Karpas-422 (cell line): ENCODE measurements around the gene CFAP221. TPM values are rescaled to one million over a fixed set of nuclear protein-coding genes. Genes with fewer than 3 reads are reported as not detected.

Source experiments
- DNase-seq: peaks from one replicate; pipeline ENCODE4 v3.0.0-alpha.2; 2015
- H2AFZ ChIP-seq: fragments of 200-600 bp; sonication (generic); 2 replicates; pipeline ENCODE4 v1.6.1; 2014; ENCODE audit warnings: antibody characterized with exemption, low read length, mixed read lengths
- H3K27ac ChIP-seq: fragments of 200-600 bp; sonication (generic); 2 replicates; pipeline ENCODE4 v1.5.1; 2014; ENCODE audit warnings: mild to moderate bottlenecking, low read length, moderate library complexity
- H3K27me3 ChIP-seq: fragments of 200-600 bp; sonication (generic); 2 replicates; pipeline ENCODE4 v1.6.1; 2014; ENCODE audit warnings: low read length, mixed read lengths
- H3K36me3 ChIP-seq: fragments of 200-600 bp; sonication (generic); 2 replicates; pipeline ENCODE4 v1.6.1; 2014; ENCODE audit warnings: low read length, mixed read lengths; ENCODE audit not compliant: insufficient read depth
- H3K4me1 ChIP-seq: fragments of 200-600 bp; sonication (generic); 2 replicates; pipeline ENCODE4 v1.6.1; 2014; ENCODE audit warnings: mild to moderate bottlenecking, low read length, mixed read lengths
- H3K4me2 ChIP-seq: fragments of 200-600 bp; sonication (generic); 2 replicates; pipeline ENCODE4 v1.6.1; 2014; ENCODE audit warnings: low read length, low read depth, mild to moderate bottlenecking; ENCODE audit not compliant: poor library complexity, severe bottlenecking
- H3K4me3 ChIP-seq: fragments of 200-600 bp; sonication (generic); 2 replicates; pipeline ENCODE4 v1.5.1; 2014; ENCODE audit warnings: mild to moderate bottlenecking, antibody characterized with exemption, low read length, mixed read lengths
- H3K79me2 ChIP-seq: fragments of 200-600 bp; sonication (generic); 2 replicates; pipeline ENCODE4 v1.6.1; 2014; ENCODE audit warnings: mild to moderate bottlenecking, low read length, mixed read lengths
- H3K9ac ChIP-seq: fragments of 200-600 bp; sonication (generic); 2 replicates; pipeline ENCODE4 v1.6.0; 2014; ENCODE audit warnings: low read length
- H3K9me2 ChIP-seq: fragments of 200-600 bp; sonication (generic), shearing (Covaris generic); replicated peaks from 2 replicates; pipeline ENCODE4 v1.6.0; 2014; ENCODE audit warnings: mild to moderate bottlenecking, low read length, moderate library complexity; ENCODE audit not compliant: insufficient read depth
- H3K9me3 ChIP-seq: fragments of 300-700, 200-600 bp; sonication (generic); 2 replicates; pipeline ENCODE4 v1.6.1; 2014; ENCODE audit warnings: low read length, mixed read lengths
- H4K20me1 ChIP-seq: fragments of 200-600 bp; sonication (generic); 2 replicates; pipeline ENCODE4 v1.6.1; 2014; ENCODE audit warnings: mild to moderate bottlenecking, antibody characterized with exemption, low read length, low read depth; ENCODE audit not compliant: insufficient read depth
- total RNA-seq: library from RNA; depleted of rRNA; stranded (reverse); fragments of >200 nt; shearing (Covaris generic); gene quantifications from 2 replicates; pipeline ENCODE4 v1.2.3, GENCODE V29; 2014; ENCODE audit warnings: low replicate concordance

The CFAP221 gene
- total RNA-seq, 1 experiment from 2014 or later = not detected

DNA sequence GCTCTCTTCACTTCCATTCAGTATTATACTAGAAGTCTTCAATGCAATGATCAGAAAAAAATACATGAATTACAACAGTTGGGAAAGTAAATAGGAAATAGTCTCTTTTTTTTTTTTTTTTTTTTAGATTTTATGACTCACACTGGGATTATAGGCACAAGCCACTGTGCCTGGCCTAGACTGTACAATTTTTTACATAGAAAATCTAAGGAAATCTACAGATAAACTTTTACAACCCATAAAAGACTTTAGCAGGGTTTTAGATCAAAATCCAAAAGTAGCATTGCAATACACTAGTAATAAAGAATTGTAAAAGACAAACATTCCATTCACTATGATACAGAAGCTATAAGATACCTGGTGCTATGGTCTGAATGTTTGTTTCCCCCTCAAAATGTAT lies 39.0 kb downstream of the CFAP221 start:
- Histone ChIP-seq H3K27me3 (no peaks in the 10 kb centered on the region), H3K4me2 (no peak overlapping the region), H2AFZ (no peak overlapping the region), H4K20me1 (no peaks in the 10 kb centered on the region), H3K4me3 (no peak overlapping the region), H3K9ac (no peak overlapping the region), H3K79me2 (no peaks in the 10 kb centered on the region), H3K9me2 (no peaks in the 10 kb centered on the region), H3K4me1 (no peaks in the 10 kb centered on the region), H3K27ac (no peak overlapping the region), H3K9me3 (no peaks in the 10 kb centered on the region), H3K36me3 (no peaks in the 10 kb centered on the region)
- no peak for DNase-seq

DNA sequence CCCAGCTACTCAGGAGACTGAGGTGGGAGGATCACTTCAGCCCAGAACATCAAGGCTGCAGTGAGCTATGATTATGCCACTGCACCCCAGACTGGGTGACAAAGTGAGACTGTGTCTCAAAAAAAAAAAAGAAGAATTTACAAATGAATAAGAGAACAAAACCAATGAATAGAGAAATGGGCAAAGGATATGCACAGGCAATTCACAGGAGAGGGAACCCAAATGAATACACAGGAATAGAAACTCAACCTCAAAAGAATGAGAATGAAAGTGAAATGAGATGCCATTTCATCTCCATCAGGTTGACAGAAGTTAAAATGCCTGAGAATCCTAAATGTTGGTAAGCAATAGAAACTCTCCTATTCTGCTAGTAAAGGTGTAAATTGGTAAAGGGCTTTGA lies 40.2 kb downstream of the CFAP221 start:
- Histone ChIP-seq H3K36me3 (no peaks in the 10 kb centered on the region), H3K79me2 (no peaks in the 10 kb centered on the region), H3K27ac (no peak overlapping the region), H3K4me3 (no peak overlapping the region), H3K9me2 (no peaks in the 10 kb centered on the region), H3K9ac (no peak overlapping the region), H4K20me1 (no peaks in the 10 kb centered on the region), H3K4me1 (no peaks in the 10 kb centered on the region), H3K27me3 (no peaks in the 10 kb centered on the region), H3K4me2 (no peak overlapping the region), H2AFZ (no peak overlapping the region), H3K9me3 (no peaks in the 10 kb centered on the region)
- no peak for DNase-seq

DNA sequence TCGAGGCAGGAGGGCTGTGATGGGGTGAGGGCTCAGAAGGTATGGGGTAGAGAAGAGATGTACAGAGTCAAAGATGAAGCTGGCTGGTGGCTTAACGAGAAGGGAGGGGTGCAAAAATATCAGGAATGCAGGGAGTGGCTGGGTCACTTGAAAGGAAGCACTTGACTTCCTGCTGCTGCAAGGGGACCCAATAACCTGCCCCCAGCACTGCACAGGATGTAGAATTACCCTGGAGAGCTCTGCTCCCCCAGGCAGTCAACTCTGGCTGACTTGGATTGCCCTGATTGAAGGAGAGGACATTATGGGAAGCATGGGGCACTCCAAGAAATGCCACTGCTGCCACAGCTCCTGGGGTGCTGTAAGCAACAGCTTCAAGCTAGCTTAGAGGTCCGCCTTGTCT lies 41.8 kb downstream of the CFAP221 start:
- H3K9me3 ChIP-seq = no peaks in the 10 kb centered on the region
- H3K27ac ChIP-seq = no peak overlapping the region
- H3K4me2 ChIP-seq = no peak overlapping the region
- H3K4me1 ChIP-seq = no peaks in the 10 kb centered on the region
- no peak for DNase-seq
- no peaks in the 10 kb centered on the region for H4K20me1 ChIP-seq
- H3K27me3 ChIP-seq = no peaks in the 10 kb centered on the region
- no peak overlapping the region for H3K4me3 ChIP-seq
- H2AFZ ChIP-seq = no peak overlapping the region
- H3K9ac ChIP-seq = no peak overlapping the region
- H3K36me3 ChIP-seq = no peaks in the 10 kb centered on the region
- H3K9me2 ChIP-seq = no peaks in the 10 kb centered on the region
- no peaks in the 10 kb centered on the region for H3K79me2 ChIP-seq

DNA sequence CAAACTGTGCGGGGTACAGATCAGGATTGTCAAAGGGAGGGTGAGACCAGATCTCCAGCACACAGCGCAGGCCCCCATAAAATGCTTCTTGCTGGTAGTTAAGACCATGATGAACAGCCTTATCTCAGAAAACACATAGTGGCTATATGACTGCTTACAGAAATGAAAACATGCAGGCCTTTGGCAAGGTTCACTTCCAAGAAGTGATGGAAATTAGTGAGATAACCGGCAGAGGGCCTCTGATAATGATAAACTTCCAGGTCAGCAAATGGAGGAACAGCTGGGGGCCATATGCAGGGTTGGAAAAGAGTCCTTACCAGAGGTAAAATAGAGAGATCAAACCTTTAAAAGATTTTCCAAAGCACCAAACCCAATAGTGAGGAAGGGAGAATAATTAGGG lies 46.6 kb downstream of the CFAP221 start:
- H3K79me2 ChIP-seq = no peaks in the 10 kb centered on the region
- no peak overlapping the region for H3K4me2 ChIP-seq
- H3K9me3 ChIP-seq = no peaks in the 10 kb centered on the region
- H4K20me1 ChIP-seq = no peaks in the 10 kb centered on the region
- no peaks in the 10 kb centered on the region for H3K27me3 ChIP-seq
- H3K9ac ChIP-seq = no peak overlapping the region
- no peaks in the 10 kb centered on the region for H3K4me1 ChIP-seq
- H3K9me2 ChIP-seq = no peaks in the 10 kb centered on the region
- no peak overlapping the region for H3K27ac ChIP-seq
- H3K4me3 ChIP-seq = no peak overlapping the region
- H2AFZ ChIP-seq = no peak overlapping the region
- H3K36me3 ChIP-seq = no peaks in the 10 kb centered on the region
- no peak for DNase-seq

DNA sequence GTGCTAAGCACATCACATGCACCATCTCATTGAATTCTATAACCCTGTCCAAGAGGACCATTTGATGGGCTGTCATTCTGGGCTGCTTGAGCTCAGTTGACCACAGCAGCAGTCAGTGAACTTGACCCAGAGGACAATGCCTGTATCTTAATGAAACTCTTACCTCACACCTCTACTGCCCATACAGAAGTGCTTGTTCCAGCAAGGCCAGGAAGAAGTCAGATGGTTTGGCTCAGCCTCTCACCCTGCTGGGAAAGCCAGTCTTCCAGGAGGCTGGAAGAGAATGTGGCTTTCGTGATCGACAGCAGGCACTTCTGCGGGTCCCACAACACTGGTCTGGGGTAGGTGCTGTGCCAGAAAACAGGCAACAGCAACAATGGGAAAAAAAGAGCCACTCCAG lies 47.3 kb downstream of the CFAP221 start:
- H3K4me2 ChIP-seq = no peak overlapping the region
- no peaks in the 10 kb centered on the region for H3K4me1 ChIP-seq
- H3K9me3 ChIP-seq = no peaks in the 10 kb centered on the region
- no peak overlapping the region for H3K4me3 ChIP-seq
- H3K27ac ChIP-seq = no peak overlapping the region
- DNase-seq = no peak
- H2AFZ ChIP-seq = no peak overlapping the region
- no peaks in the 10 kb centered on the region for H3K27me3 ChIP-seq
- H3K79me2 ChIP-seq = no peaks in the 10 kb centered on the region
- H3K36me3 ChIP-seq = no peaks in the 10 kb centered on the region
- H3K9me2 ChIP-seq = no peaks in the 10 kb centered on the region
- no peak overlapping the region for H3K9ac ChIP-seq
- no peaks in the 10 kb centered on the region for H4K20me1 ChIP-seq

DNA sequence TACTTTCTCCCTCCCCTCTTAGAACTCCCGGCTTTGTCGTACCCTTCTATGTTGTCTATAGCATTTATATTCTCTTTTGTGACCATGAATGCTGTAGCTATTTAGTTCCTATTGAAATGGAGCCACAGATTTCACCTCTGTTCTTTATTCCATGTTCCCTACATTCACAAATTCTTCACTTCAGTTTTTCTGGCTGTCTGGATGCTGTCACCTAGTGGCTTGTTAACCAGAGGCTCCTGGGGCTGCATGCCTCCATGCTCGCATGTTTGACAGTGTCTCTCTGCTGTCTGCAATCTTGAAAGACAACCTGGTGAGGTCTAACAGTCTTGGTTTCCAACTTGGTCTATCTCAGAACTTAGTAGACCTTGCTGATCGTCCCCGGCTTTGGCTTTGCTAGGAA lies 48.2 kb downstream of the CFAP221 start:
- H3K4me1 ChIP-seq = no peaks in the 10 kb centered on the region
- H3K9me2 ChIP-seq = no peaks in the 10 kb centered on the region
- no peaks in the 10 kb centered on the region for H3K36me3 ChIP-seq
- H4K20me1 ChIP-seq = no peaks in the 10 kb centered on the region
- no peaks in the 10 kb centered on the region for H3K79me2 ChIP-seq
- H3K9ac ChIP-seq = no peak overlapping the region
- no peak overlapping the region for H2AFZ ChIP-seq
- DNase-seq = no peak
- H3K27me3 ChIP-seq = no peaks in the 10 kb centered on the region
- H3K27ac ChIP-seq = no peak overlapping the region
- no peak overlapping the region for H3K4me3 ChIP-seq
- no peaks in the 10 kb centered on the region for H3K9me3 ChIP-seq
- H3K4me2 ChIP-seq = no peak overlapping the region

DNA sequence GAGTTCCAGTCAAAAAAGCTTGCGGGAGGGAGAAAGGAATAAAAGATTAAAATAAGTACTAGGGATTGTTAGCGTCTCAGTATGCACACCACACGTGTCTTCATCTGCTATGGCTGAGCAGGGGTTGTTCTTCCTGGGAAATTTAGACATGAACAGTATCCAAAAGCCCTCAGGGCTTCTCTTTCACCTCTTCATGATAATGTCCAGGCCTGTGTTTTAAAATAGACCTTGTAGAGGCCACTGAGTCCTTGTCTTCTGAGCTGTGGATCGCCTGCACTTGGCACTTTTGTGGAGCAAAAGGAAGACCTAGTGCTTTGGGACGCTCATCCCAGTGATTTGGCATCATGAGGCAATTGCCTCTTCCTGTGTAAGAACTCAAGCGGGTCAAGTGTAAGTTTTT lies 52.4 kb downstream of the CFAP221 start:
- H3K27me3 ChIP-seq = no peaks in the 10 kb centered on the region
- no peak overlapping the region for H3K9ac ChIP-seq
- no peaks in the 10 kb centered on the region for H3K79me2 ChIP-seq
- DNase-seq = no peak
- H3K27ac ChIP-seq = no peak overlapping the region
- no peak overlapping the region for H3K4me2 ChIP-seq
- no peaks in the 10 kb centered on the region for H3K4me1 ChIP-seq
- no peak overlapping the region for H2AFZ ChIP-seq
- no peaks in the 10 kb centered on the region for H3K36me3 ChIP-seq
- no peaks in the 10 kb centered on the region for H3K9me2 ChIP-seq
- no peak overlapping the region for H3K4me3 ChIP-seq
- H4K20me1 ChIP-seq = no peaks in the 10 kb centered on the region
- no peaks in the 10 kb centered on the region for H3K9me3 ChIP-seq

DNA sequence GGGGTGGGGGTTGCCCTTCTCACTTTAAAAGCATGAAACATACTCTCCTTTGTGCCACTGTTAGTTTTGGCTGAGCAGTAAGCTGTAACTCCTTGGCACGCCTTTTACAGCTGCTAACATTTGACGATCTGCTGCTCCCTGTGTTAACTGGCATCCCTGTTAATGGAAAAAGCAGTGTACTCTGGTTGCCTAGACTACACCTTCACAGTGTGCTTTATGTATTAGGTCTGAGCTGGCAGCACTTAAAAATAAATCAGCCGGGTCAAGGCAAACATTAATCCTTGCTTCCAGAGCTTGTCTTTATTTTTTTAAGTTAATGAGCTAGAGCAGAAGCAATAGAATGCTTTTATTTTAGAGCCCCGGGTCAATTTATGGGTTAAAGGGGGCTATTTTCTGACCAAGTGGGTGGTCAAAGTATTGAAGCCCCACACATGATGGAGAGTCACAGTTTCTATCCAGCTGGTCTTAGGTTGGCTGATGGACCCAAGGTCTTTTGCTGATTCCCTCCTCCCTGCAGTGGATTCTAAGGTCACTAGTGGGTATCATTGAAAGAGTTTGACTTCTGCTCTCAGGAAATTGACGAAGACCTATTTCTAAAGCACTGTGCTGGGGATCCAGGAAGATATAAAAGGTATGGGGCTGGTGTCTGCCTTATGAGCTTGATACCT lies 54.5 kb downstream of the CFAP221 start:
- no peaks in the 10 kb centered on the region for H3K4me1 ChIP-seq
- no peak for DNase-seq
- H3K4me3 ChIP-seq = no peak overlapping the region

DNA sequence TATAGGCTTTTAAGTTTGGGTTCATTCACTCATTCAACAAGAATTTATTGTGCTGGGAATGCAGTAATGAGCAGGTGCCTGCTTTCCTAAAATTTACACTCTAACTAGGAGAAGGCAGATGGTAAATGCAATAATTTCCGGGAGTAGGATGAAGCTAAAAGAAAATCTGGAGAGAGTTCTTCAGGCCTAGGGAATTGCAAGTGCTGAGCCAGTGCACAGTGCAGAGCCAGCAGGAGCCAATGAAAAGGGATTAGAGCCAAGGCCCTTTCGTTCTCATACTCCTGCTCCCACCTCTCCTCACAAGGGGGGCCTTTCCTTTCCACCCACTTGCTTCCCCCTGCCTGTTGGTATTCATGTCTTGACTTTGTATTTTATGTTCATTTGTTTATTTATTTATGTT lies 55.1 kb downstream of the CFAP221 start:
- no peak overlapping the region for H3K4me2 ChIP-seq
- no peaks in the 10 kb centered on the region for H3K9me3 ChIP-seq
- no peak overlapping the region for H3K4me3 ChIP-seq

More for the DNA sequence above, 54.5 kb downstream of the CFAP221 start:
- H3K9ac ChIP-seq = no peak overlapping the region
- no peak overlapping the region for H3K4me2 ChIP-seq
- no peak overlapping the region for H3K27ac ChIP-seq
- H3K9me2 ChIP-seq = no peaks in the 10 kb centered on the region
- H4K20me1 ChIP-seq = no peaks in the 10 kb centered on the region
- H3K36me3 ChIP-seq = no peaks in the 10 kb centered on the region
- H3K27me3 ChIP-seq = no peaks in the 10 kb centered on the region
- no peaks in the 10 kb centered on the region for H3K79me2 ChIP-seq
- H3K9me3 ChIP-seq = no peaks in the 10 kb centered on the region
- no peak overlapping the region for H2AFZ ChIP-seq

More for the DNA sequence above, 55.1 kb downstream of the CFAP221 start:
- Histone ChIP-seq H2AFZ (no peak overlapping the region), H3K27me3 (no peaks in the 10 kb centered on the region), H4K20me1 (no peaks in the 10 kb centered on the region), H3K4me1 (no peaks in the 10 kb centered on the region), H3K9ac (no peak overlapping the region), H3K9me2 (no peaks in the 10 kb centered on the region), H3K27ac (no peak overlapping the region), H3K36me3 (no peaks in the 10 kb centered on the region), H3K79me2 (no peaks in the 10 kb centered on the region)
- DNase-seq = peak; percentile 14
